Retinal pigment epithelial cell (primary cell): ENCODE data around the gene PPIA.

ENCODE experiments used
- DNase-seq: peaks from one replicate; pipeline ENCODE4 v3.0.0-alpha.2; 2010; ENCODE audit warnings: low read depth
- H3K4me3 ChIP-seq: 2 replicates; pipeline ENCODE4 v1.5.1; 2011; ENCODE audit warnings: mild to moderate bottlenecking, low read length, control low read depth, moderate library complexity
- TF ChIP-seq, protein P1 (sequence below): conservative IDR thresholded peaks from 2 replicates; pipeline ENCODE4 v1.5.1; 2011; ENCODE audit warnings: low read depth, low read length, control low read depth, inconsistent platforms

Gene PPIA

DNA sequence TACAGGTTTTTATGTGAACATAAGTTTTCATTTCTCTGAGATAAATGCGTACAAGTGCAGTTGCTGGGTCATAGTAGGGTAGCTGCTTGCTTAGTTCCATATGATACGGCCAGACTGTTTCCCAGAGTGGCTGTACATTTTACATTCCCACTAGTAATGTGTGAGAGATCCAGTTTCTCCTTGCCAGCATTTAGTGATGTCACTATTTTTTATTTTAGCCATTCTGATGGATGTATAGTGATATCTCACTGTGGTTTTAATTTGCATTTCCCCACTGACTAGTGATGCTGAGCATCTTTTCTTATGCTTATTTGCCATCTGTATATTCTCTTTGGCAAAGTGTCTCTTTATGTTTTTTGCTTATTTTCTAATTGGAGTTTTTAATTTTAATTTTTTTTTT is 43.7 kb upstream of the PPIA start:
- TF ChIP-seq, protein P1, sequence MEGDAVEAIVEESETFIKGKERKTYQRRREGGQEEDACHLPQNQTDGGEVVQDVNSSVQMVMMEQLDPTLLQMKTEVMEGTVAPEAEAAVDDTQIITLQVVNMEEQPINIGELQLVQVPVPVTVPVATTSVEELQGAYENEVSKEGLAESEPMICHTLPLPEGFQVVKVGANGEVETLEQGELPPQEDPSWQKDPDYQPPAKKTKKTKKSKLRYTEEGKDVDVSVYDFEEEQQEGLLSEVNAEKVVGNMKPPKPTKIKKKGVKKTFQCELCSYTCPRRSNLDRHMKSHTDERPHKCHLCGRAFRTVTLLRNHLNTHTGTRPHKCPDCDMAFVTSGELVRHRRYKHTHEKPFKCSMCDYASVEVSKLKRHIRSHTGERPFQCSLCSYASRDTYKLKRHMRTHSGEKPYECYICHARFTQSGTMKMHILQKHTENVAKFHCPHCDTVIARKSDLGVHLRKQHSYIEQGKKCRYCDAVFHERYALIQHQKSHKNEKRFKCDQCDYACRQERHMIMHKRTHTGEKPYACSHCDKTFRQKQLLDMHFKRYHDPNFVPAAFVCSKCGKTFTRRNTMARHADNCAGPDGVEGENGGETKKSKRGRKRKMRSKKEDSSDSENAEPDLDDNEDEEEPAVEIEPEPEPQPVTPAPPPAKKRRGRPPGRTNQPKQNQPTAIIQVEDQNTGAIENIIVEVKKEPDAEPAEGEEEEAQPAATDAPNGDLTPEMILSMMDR: no peak
- no peak overlapping the region for H3K4me3 ChIP-seq
- no peak for DNase-seq

DNA sequence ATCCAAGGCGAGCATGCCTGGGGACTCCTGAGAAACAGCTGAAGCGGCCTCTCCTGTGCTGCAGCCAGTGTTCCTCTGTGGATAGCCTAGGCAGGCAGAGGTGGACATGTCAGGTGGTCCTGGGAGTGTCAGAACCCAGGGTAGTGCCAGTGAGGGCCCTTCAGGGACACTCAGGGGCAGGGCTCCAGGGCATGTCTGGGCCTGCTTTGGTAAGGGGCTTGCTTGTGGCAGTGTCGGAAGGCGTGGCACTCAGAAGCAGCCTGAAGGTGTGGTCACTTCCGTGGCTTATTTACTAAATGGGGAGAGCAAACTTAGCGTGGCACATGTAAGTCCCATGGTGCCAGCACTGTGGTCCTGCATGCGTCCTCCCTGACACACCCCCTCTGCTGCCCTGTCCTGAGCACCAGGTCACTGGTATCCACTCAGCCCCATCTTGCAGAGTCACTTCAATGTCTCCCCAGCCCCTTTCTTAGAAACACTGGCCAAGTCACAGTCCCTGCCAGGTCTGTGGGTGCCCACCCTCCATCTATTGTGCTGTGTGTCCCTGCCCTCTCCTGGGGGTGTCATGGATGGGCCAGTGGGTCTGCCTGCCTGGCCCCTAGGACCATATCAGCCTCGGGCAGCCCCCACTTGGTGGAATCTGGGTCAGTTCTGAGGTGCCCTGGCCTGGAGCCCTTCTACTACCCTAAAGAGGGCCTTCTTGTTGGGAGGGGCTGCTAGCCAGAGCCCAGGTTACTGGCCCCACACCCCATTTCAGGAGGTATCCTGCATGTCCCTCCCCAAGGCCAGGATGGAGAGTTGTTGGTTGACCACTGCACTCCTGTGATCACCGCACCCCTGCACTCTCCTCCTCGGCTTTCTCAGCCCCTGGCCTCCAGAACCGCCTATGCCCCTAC is 41.4 kb upstream of the PPIA start:
- no peak for DNase-seq
- TF ChIP-seq, protein P1: no peak
- no peak overlapping the region for H3K4me3 ChIP-seq

DNA sequence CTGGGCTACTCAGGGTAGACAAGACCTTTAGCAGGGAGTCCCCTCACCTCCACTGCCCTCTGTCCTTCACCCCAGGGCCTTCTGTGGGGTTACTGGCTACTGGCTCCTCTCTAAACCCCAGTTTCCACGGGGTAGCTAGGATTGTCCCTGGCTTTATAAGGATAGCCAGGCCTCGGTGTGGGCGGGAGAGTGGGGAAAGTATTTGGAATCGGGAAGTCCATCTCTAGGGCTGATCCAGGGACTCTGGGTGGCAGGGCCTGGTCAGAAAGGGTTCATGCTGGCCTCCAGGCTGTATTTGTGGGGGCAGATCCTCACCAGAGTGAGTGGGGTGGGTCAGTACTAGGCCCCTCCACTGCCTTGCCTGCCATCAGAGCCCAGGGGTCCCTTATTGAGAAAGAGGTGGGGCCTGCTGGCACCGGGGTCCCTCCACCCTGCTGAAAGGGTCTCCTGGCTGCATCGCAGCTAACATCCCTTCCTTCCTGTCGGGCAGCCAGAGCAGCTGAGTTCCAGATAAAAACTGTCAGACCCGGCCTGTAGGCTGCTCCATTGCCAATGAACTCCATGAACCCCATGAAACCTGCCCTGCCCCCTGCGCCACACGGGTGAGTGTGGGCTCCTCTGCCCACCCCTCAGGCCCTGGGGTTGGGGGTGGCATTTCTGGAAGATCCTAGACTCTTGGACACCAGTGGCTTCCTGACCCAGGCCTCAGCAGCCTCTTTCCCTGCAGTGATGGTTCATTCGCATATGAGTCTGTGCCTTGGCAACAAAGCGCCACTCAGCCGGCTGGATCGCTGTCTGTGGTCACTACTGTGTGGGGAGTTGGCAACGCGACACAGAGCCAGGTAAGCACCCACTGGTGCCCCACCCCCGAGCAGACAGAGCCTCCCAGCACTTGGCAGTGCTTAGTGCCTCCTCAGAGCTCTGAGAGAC is 40.5 kb upstream of the PPIA start:
- H3K4me3 ChIP-seq: no peak overlapping the region
- TF ChIP-seq, protein P1: no peak
- no peak for DNase-seq

DNA sequence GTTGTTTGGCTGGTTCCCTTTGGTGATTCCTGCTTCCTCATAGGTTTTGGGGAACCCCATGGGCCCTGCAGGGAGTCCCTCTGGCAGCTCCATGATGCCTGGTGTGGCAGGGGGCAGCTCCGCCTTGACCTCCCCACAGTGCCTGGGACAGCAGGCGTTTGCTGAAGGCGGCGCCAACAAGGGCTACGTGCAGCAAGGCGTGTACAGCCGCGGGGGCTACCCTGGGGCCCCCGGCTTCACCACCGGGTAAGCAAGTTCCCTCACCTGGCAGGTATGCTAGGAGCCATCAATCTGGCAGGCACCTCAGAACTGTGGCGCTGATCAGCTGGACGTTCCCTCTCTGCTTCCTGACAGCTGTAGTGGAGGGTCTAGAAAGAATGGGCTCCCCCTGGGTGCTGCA is 39.6 kb upstream of the PPIA start:
- TF ChIP-seq, protein P1: no peak
- H3K4me3 ChIP-seq: no peak overlapping the region
- DNase-seq: no peak

DNA sequence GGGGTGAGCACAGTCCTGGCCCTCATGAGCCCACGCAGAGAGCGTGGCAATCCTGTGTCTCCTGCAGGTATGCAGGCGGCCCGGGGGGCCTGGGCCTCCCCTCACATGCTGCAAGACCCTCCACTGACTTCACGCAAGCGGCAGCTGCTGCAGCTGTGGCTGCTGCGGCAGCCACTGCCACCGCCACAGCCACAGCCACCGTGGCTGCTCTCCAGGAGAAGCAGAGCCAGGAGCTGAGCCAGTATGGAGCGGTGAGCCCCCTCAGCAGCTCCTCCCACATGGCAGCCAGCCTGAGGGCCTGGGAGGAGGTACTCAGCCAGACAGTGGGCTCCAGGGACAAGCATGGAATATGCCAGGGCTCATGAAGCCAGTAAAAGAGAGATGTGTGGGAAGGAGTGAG is 39.2 kb upstream of the PPIA start:
- DNase-seq: no peak
- TF ChIP-seq, protein P1: no peak
- no peak overlapping the region for H3K4me3 ChIP-seq

DNA sequence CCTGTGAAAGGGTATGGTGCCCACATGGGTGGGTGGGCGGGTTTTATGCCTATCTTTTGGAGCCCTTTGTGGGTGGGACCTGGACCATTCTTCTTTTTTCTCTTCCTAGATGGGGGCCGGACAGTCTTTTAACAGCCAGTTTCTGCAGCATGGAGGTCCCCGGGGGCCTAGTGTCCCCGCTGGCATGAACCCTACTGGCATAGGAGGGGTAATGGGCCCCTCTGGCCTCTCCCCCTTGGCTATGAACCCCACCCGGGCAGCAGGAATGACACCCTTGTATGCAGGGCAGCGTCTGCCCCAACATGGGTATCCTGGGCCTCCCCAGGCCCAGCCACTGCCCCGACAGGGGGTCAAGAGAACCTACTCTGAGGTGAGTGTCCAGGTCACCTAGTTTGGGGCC is 38.7 kb upstream of the PPIA start:
- TF ChIP-seq, protein P1: no peak
- H3K4me3 ChIP-seq: no peak overlapping the region
- no peak for DNase-seq

DNA sequence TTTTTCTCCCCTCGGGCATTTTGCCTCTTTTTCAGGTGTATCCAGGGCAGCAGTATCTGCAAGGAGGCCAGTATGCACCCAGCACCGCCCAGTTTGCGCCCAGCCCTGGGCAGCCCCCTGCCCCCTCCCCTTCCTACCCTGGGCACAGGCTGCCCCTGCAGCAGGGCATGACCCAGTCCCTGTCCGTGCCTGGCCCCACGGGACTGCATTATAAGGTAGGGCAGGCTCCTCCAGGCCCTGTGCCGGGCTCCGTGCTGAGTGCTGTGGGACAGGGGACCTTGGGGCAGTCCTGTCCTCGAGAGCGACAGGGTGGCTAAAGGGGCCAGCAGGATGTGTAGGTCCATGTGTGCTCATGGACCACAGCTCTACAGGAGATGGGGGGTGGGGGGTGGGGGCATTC is 37.2 kb upstream of the PPIA start:
- DNase-seq: no peak
- no peak overlapping the region for H3K4me3 ChIP-seq
- TF ChIP-seq, protein P1: no peak
